ENCODE data around the gene AAK1.

The AAK1 gene

DNA sequence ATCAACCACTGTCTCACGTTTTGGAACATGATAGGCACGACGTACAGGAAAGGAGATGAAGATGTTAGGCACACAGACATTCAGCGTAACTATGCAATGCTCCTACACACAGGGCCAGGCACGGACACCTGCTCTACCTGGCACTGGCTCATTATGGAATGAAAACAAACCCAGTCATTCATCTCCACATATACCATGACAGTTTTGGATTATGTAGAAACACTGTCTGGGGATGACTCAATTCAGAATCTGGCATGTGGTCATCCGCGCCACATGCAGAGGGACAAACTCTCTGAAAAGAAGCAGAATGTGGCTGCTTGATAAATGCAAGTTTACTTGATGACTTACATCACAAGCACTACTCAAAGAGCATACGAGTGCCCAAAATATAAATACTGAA is 176.8 kb downstream of the AAK1 start:
- no CpG with 5 or more reads among the region's 8 CpGs for WGBS (ENCODE audit: insufficient coverage, insufficient read length)
- H3K27ac ChIP-seq (ENCODE audit: low read length) = no peak overlapping the region
- no peak for DNase-seq (ENCODE audit: low read depth, low spot score)
- no peaks in the 10 kb centered on the region for H3K36me3 ChIP-seq (ENCODE audit: control insufficient read depth, insufficient read depth, low read length)
- H3K4me1 ChIP-seq (ENCODE audit: control insufficient read depth, insufficient read depth, low read length) = no peaks in the 10 kb centered on the region
- H3K9me3 ChIP-seq (ENCODE audit: control insufficient read depth, insufficient read depth, low read length) = no peaks in the 10 kb centered on the region
- H3K27me3 ChIP-seq (ENCODE audit: control insufficient read depth, insufficient read depth, low read length) = no peaks in the 10 kb centered on the region
- H3K4me3 ChIP-seq (ENCODE audit: low read length) = no peak overlapping the region

DNA sequence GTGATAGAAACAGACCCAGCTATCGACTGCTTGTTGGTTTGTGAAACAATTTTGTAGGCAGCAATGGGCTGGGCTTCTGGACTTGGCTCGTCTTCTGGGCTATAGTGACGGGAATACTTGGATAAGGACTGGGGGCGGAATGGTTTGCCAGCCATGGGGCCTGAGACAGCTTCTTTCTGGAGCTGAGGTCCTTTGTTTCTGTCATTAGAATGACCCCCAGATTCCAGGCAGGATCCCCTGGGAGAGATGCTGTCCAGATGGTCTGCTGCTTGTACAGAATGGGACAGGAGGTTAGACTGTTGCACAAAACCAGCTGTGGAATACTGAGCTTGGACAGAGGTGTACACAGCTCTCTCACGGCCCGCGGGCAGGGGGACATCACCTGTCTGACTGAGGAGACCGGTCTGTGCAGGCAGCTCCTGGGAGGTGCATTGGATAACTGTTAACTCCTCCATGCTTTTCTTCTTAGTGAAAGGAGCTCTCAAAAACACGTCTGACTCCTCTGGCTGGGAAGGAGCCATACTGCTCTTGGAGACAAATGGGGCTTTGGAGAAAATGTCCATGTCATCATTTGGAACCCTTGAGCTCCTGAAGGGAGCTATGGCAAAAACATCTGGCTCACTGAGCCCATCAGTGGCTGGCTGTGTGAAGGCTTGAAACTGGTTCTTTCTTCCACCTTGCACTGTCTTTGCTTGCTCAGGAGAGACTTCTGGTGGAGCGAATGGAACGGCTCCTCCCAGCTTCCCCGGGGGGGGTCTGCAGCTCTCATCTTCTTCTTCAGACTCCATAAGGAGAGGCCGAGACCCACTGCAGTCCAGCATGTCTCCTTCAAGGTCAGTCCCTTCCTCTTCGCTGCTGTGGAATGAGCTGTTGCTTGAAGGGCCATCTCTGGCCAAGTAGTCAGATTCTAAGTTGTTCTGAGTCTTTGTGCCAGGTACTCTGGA is 177.8 kb downstream of the AAK1 start:
- no peaks in the 10 kb centered on the region for H3K4me1 ChIP-seq (ENCODE audit: control insufficient read depth, insufficient read depth, low read length)
- H3K4me3 ChIP-seq (ENCODE audit: low read length) = no peak overlapping the region
- H3K9me3 ChIP-seq (ENCODE audit: control insufficient read depth, insufficient read depth, low read length) = no peaks in the 10 kb centered on the region
- H3K27me3 ChIP-seq (ENCODE audit: control insufficient read depth, insufficient read depth, low read length) = no peaks in the 10 kb centered on the region
- WGBS (ENCODE audit: insufficient coverage, insufficient read length) = no CpG with 5 or more reads among the region's 14 CpGs
- H3K27ac ChIP-seq (ENCODE audit: low read length) = no peak overlapping the region
- DNase-seq (ENCODE audit: low read depth, low spot score) = no peak
- H3K36me3 ChIP-seq (ENCODE audit: control insufficient read depth, insufficient read depth, low read length) = no peaks in the 10 kb centered on the region

DNA sequence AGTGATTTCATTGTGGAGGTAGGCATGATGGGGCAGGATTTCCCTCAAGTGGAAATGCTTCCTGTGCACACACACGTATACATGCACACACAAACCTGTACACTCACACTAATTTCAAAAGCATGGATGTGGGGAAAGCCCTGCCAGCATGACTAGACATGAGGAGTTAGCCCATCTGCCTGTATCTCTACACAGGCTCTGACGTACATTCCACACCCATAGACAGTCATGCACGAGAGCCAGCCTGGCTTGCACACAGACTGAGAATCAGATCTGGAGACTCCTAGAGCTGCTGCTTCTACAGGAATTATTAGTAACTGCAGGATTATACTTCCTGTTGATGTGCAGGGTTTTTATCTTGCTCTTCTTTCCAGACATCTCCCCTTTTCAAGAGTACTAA is 179.0 kb downstream of the AAK1 start:
- Histone ChIP-seq H3K36me3 (ENCODE audit: control insufficient read depth, insufficient read depth, low read length) (no peaks in the 10 kb centered on the region), H3K4me3 (ENCODE audit: low read length) (no peak overlapping the region), H3K9me3 (ENCODE audit: control insufficient read depth, insufficient read depth, low read length) (no peaks in the 10 kb centered on the region), H3K27me3 (ENCODE audit: control insufficient read depth, insufficient read depth, low read length) (no peaks in the 10 kb centered on the region), H3K4me1 (ENCODE audit: control insufficient read depth, insufficient read depth, low read length) (no peaks in the 10 kb centered on the region), H3K27ac (ENCODE audit: low read length) (no peak overlapping the region)
- DNase-seq (ENCODE audit: low read depth, low spot score) = no peak
- no CpG with 5 or more reads among the region's 3 CpGs for WGBS (ENCODE audit: insufficient coverage, insufficient read length)

DNA sequence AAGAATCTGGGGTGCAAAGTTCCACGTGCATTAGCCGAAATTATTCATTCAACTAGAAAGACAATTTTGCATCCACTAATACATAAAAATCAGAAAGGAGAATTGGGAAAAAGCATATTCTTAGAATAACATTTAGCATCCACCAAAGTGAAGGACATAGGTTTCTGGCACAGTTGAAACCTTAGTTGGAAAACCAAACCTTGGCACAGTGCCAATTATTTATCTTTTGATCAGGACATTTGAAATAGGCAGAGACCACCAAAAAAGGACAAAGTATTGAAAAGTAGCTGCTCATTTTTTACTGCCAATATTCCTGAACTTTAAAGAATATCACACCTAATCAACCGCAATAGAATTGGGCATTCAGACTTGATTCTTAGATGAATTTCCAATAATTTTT is 180.8 kb downstream of the AAK1 start:
- no peaks in the 10 kb centered on the region for H3K9me3 ChIP-seq (ENCODE audit: control insufficient read depth, insufficient read depth, low read length)
- no peak for DNase-seq (ENCODE audit: low read depth, low spot score)
- H3K4me1 ChIP-seq (ENCODE audit: control insufficient read depth, insufficient read depth, low read length) = no peaks in the 10 kb centered on the region
- no CpG with 5 or more reads among the region's 3 CpGs for WGBS (ENCODE audit: insufficient coverage, insufficient read length)
- H3K27me3 ChIP-seq (ENCODE audit: control insufficient read depth, insufficient read depth, low read length) = no peaks in the 10 kb centered on the region
- H3K4me3 ChIP-seq (ENCODE audit: low read length) = no peak overlapping the region
- H3K36me3 ChIP-seq (ENCODE audit: control insufficient read depth, insufficient read depth, low read length) = no peaks in the 10 kb centered on the region
- H3K27ac ChIP-seq (ENCODE audit: low read length) = no peak overlapping the region

DNA sequence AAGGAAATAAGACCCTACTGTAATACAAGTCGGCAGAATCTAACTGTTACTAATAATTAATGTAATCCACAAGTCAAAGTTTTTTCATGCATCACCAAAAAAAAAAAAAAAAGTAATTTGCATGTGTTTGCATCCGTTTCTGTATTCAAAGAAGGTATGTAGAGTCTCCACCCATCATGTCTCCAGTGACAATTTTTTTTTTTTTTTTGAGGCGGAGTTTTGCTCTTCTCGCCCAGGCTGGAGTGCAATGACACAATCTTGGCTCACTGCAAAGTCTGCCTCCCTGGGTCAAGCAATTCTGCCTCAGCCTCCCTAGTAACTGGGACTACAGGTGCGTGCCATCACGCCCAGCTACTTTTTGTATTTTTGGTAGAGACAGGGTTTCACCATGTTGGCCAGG is 182.1 kb downstream of the AAK1 start:
- WGBS (ENCODE audit: insufficient coverage, insufficient read length) = no CpG with 5 or more reads among the region's 6 CpGs
- Histone ChIP-seq H3K4me1 (ENCODE audit: control insufficient read depth, insufficient read depth, low read length) (no peaks in the 10 kb centered on the region), H3K9me3 (ENCODE audit: control insufficient read depth, insufficient read depth, low read length) (no peaks in the 10 kb centered on the region), H3K4me3 (ENCODE audit: low read length) (no peak overlapping the region), H3K36me3 (ENCODE audit: control insufficient read depth, insufficient read depth, low read length) (no peaks in the 10 kb centered on the region), H3K27ac (ENCODE audit: low read length) (no peak overlapping the region), H3K27me3 (ENCODE audit: control insufficient read depth, insufficient read depth, low read length) (no peaks in the 10 kb centered on the region)
- no peak for DNase-seq (ENCODE audit: low read depth, low spot score)

DNA sequence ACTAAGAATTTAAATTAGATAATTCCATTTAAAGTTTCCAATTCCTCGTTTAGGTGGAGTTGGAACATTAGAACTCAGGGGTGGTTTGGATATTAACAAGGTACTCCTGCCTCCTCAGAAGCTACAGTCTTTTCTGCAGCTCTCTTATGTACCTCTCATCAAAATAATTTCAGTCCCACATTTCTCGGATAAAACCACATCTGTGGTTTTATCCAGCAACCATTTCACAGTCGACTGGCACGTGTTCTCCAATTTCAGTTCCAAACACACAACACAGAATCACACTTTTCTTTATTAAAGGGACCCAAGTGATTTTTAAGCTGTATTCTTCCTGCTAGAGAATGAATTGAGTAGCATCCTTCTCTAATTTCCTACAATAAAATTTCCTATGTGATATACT is 183.6 kb downstream of the AAK1 start:
- WGBS (ENCODE audit: insufficient coverage, insufficient read length) = no CpG with 5 or more reads among the region's 4 CpGs
- Histone ChIP-seq H3K36me3 (ENCODE audit: control insufficient read depth, insufficient read depth, low read length) (no peaks in the 10 kb centered on the region), H3K27me3 (ENCODE audit: control insufficient read depth, insufficient read depth, low read length) (no peaks in the 10 kb centered on the region), H3K9me3 (ENCODE audit: control insufficient read depth, insufficient read depth, low read length) (no peaks in the 10 kb centered on the region), H3K4me1 (ENCODE audit: control insufficient read depth, insufficient read depth, low read length) (no peaks in the 10 kb centered on the region; the same call in 1 of the 2 replicates), H3K4me3 (ENCODE audit: low read length) (no peak overlapping the region), H3K27ac (ENCODE audit: low read length) (no peak overlapping the region)
- no peak for DNase-seq (ENCODE audit: low read depth, low spot score)

DNA sequence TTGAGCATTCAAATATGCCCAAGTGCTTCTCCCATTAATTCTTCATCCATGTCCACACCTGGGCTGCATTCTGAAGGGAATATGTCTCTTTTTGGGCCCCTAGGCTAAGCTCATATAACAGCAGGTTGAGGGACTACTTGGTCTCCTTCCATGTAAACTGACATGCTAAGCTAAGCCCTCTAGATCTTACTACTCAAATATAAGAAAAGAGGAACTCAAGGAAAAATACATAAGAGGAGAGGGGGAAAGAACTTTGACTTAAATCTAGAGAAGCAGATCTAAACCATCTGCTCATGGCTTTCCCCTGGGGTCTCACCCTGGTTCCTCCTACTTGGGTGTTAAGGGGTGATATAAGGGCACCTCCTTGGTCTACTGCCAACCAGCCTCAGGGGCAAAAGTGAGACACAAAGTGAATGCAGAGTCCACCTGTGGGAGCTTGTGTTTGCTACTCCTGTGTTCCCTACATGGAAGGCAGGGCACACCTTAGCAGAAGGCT is 186.5 kb downstream of the AAK1 start:
- no peak overlapping the region for H3K4me3 ChIP-seq (ENCODE audit: low read length)
- no peak for DNase-seq (ENCODE audit: low read depth, low spot score)
- H3K9me3 ChIP-seq (ENCODE audit: control insufficient read depth, insufficient read depth, low read length) = no peaks in the 10 kb centered on the region
- H3K27ac ChIP-seq (ENCODE audit: low read length) = no peak overlapping the region
- H3K27me3 ChIP-seq (ENCODE audit: control insufficient read depth, insufficient read depth, low read length) = no peaks in the 10 kb centered on the region
- H3K4me1 ChIP-seq (ENCODE audit: control insufficient read depth, insufficient read depth, low read length) = no peaks in the 10 kb centered on the region; the same call in 1 of the 2 replicates
- H3K36me3 ChIP-seq (ENCODE audit: control insufficient read depth, insufficient read depth, low read length) = no peaks in the 10 kb centered on the region

DNA sequence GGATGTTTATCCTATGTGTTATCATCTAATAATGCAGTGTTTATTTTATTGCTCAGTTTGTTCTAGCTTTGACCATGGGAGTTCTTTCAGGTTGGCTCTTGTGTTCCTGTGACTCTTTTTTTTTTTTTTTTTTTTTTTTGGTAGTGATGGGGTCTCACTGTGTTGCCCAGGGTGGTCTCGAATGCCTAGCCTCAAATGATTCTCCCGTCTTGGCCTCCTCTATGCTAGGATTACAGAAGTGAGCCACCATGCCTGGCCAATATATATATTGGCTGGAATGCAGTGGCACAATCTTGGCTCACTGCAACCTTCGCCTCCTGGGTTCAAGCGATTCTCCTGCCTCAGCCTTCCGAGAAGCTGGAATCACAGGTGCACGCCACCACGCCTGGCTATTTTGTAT is 187.4 kb downstream of the AAK1 start:
- H3K4me3 ChIP-seq (ENCODE audit: low read length) = no peak overlapping the region
- no peaks in the 10 kb centered on the region for H3K9me3 ChIP-seq (ENCODE audit: control insufficient read depth, insufficient read depth, low read length)
- H3K27me3 ChIP-seq (ENCODE audit: control insufficient read depth, insufficient read depth, low read length) = no peaks in the 10 kb centered on the region
- H3K36me3 ChIP-seq (ENCODE audit: control insufficient read depth, insufficient read depth, low read length) = no peaks in the 10 kb centered on the region
- no peak for DNase-seq (ENCODE audit: low read depth, low spot score)
- no peak overlapping the region for H3K27ac ChIP-seq (ENCODE audit: low read length)
- WGBS (ENCODE audit: insufficient coverage, insufficient read length) = no CpG with 5 or more reads among the region's 7 CpGs
- peaks cover 2% of the 10 kb centered on the region; the same call in 1 of the 2 replicates for H3K4me1 ChIP-seq (ENCODE audit: control insufficient read depth, insufficient read depth, low read length)

DNA sequence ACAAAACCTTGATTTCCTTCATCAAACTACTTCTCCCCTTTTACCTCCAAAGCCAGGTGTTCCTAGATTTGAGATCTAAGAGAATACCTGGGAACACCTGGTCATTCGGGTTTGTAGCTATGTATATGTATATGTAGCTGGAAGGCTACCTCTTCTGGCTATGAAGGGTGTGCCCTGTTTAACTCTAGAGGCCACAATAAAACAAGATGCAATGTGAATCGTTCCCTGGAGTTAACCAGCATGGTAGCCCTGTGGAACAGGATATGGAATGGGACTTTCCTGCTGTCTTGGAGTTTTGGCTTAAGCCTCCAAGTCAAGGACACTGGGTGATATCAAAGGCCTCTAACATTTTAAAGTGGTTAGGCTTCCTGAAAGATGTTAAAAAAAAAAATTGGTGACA is 188.6 kb downstream of the AAK1 start:
- H3K4me1 ChIP-seq (ENCODE audit: control insufficient read depth, insufficient read depth, low read length) = peaks cover 2% of the 10 kb centered on the region; the same call in 1 of the 2 replicates
- no peak overlapping the region for H3K27ac ChIP-seq (ENCODE audit: low read length)
- H3K4me3 ChIP-seq (ENCODE audit: low read length) = no peak overlapping the region
- H3K27me3 ChIP-seq (ENCODE audit: control insufficient read depth, insufficient read depth, low read length) = no peaks in the 10 kb centered on the region
- no CpG with 5 or more reads among the region's 2 CpGs for WGBS (ENCODE audit: insufficient coverage, insufficient read length)
- DNase-seq (ENCODE audit: low read depth, low spot score) = no peak
- H3K9me3 ChIP-seq (ENCODE audit: control insufficient read depth, insufficient read depth, low read length) = no peaks in the 10 kb centered on the region
- no peaks in the 10 kb centered on the region for H3K36me3 ChIP-seq (ENCODE audit: control insufficient read depth, insufficient read depth, low read length)

DNA sequence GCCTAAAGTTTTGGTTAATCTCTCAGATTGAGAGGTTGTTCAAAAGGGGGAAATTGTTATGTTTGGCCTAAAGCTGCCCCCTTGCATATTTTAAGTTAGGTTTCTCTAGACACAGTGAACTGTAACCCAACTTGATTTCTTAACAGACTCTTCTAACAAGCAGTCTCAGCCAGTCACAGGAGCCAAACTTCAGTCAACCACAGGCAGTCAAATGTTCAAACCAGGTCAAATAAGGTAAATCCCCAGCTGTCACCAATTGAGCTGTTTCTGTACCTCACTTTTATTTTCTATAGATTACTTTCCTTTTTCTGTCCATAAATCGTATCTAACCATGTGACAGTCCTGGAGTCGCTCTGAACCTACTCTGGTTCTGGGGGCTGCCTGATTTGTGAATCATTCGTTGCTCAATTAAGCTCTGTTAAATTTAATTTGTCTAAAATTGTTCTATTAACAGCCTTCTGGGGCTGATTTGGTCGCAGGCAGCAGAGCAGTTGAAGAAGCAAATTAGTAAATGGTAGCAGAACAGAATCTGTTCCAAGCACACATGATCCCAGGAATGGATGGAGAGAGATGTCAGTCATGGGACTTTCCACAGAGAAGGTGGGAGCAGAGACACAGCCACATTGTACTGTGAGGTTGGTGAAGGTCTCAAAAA is 189.9 kb downstream of the AAK1 start:
- Histone ChIP-seq H3K4me3 (ENCODE audit: low read length) (no peak overlapping the region), H3K27ac (ENCODE audit: low read length) (no peak overlapping the region), H3K36me3 (ENCODE audit: control insufficient read depth, insufficient read depth, low read length) (no peaks in the 10 kb centered on the region), H3K9me3 (ENCODE audit: control insufficient read depth, insufficient read depth, low read length) (no peaks in the 10 kb centered on the region), H3K4me1 (ENCODE audit: control insufficient read depth, insufficient read depth, low read length) (peaks cover 2% of the 10 kb centered on the region; the same call in 1 of the 2 replicates), H3K27me3 (ENCODE audit: control insufficient read depth, insufficient read depth, low read length) (no peaks in the 10 kb centered on the region)
- DNase-seq (ENCODE audit: low read depth, low spot score) = no peak
- no CpG with 5 or more reads among the region's 4 CpGs for WGBS (ENCODE audit: insufficient coverage, insufficient read length)

All from iPS DF 6.9 (cell line).